Measurements from ENCODE around the gene SSBP4.

SSBP4 gene

DNA sequence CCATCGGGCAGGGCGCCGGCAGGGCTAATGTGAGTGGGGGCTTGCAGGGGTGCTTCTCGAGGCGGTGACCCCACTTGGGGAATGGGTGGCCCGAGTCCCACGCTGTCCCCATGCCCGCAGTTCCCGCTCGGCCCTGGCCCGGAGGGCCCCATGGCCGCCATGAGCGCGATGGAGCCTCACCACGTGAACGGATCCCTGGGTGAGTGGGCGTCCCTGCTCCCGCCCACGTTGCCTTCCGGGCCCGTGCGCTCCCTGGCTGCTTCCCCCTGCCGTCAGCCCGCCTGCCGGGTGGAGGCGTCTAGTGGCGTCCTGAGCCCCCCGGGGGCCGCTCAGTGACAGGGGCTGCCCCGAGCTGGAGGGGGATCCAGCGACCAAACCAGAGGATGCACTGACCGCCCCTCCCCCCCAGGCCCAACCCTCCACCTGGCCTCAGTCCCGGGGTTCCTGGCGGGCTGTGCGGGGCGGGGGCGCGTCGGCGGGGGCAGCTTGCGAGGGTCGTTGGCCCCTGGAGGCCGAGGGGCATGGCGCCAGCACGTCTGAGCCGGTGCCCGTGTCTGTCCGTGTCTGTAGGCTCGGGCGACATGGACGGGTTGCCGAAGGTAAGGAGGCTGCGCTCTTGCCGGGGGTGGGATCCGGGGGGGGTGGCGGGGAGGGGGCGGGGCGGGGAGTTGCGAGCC is 14.0 kb downstream of the SSBP4 start:
- CTCF ChIA-PET: interaction anchor here (1.0 kb wide), 1 partner anchor 22 kb away, joined by 3 read pairs; no protein-coding TSS in a partner anchor
- H3K4me3 ChIP-seq (ENCODE audit: low read depth, low read length): peak overlapping the region; percentile 36
- no peak for DNase-seq (ENCODE audit: low read depth, low spot score)
- POLR2A ChIA-PET: no interaction called here
- TF ChIP-seq, protein P1, sequence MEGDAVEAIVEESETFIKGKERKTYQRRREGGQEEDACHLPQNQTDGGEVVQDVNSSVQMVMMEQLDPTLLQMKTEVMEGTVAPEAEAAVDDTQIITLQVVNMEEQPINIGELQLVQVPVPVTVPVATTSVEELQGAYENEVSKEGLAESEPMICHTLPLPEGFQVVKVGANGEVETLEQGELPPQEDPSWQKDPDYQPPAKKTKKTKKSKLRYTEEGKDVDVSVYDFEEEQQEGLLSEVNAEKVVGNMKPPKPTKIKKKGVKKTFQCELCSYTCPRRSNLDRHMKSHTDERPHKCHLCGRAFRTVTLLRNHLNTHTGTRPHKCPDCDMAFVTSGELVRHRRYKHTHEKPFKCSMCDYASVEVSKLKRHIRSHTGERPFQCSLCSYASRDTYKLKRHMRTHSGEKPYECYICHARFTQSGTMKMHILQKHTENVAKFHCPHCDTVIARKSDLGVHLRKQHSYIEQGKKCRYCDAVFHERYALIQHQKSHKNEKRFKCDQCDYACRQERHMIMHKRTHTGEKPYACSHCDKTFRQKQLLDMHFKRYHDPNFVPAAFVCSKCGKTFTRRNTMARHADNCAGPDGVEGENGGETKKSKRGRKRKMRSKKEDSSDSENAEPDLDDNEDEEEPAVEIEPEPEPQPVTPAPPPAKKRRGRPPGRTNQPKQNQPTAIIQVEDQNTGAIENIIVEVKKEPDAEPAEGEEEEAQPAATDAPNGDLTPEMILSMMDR (IDR thresholded peaks at IDR 0.05; ENCODE audit: insufficient read depth, low read length, missing control alignments): no peak

GRCh38 chr19:18433735-18434398 is 14.7 kb downstream of the SSBP4 start:
- ChIA-PET CTCF (interaction anchor here (1.0 to 1.4 kb wide), 2 partner anchors 15 to 23 kb away, joined by 3 to 5 read pairs; partner anchors contain the start of gene SSBP4), POLR2A (no interaction called here)
- H3K4me3 ChIP-seq (ENCODE audit: low read depth, low read length): peak overlapping the region; percentile 8
- no peak for DNase-seq (ENCODE audit: low read depth, low spot score)
- TF ChIP-seq, protein P1 (IDR thresholded peaks at IDR 0.05; ENCODE audit: insufficient read depth, low read length, missing control alignments): no peak

DNA sequence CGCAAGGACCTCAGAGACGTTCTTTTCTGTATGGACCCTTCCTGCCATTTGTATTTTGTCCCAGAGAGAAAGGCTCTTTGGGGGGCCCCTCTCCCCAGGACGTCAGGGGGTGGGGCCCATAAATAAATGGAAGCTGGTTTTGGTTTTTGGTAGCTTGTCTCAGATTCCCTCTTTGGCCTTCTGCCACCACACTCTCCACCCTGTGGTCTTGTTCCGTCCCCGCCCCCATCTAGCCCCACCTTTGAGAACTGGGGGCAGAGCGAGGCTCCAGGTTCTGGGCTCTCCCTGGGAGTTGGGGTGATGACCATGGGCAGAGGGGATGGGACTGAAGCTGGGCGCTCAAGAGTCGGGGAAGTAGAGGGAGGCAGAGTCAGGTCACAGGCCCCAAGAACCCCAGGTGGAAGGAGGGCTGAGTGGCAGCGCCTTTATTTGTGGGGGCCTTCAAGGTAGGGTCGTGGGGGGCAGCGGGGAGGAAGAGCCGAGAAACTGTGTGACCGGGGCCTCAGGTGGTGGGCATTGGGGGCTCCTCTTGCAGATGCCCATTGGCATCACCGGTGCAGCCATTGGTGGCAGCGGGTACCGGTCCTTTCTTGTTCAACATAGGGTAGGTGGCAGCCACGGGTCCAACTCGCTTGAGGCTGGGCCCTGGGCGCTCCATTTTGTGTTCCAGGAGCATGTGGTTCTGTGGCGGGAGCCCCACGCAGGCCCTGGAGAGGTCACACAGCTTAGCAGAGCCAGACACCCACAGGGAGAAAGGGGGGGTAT is 15.4 kb downstream of the SSBP4 start:
- POLR2A ChIA-PET: interaction anchor here (0.6 to 1.5 kb wide), 4 partner anchors 9 to 16 kb away, joined by 3 to 5 read pairs (median 4); partner anchors contain the start of gene SSBP4
- TF ChIP-seq, protein P1 (IDR thresholded peaks at IDR 0.05; ENCODE audit: insufficient read depth, low read length, missing control alignments): no peak
- H3K4me3 ChIP-seq (ENCODE audit: low read depth, low read length): no peak overlapping the region; the same call in 1 of the 2 replicates
- CTCF ChIA-PET: interaction anchor here (1.0 to 1.4 kb wide), 2 partner anchors 15 to 24 kb away, joined by 3 to 5 read pairs; partner anchors contain the start of gene SSBP4
- no peak for DNase-seq (ENCODE audit: low read depth, low spot score)

DNA sequence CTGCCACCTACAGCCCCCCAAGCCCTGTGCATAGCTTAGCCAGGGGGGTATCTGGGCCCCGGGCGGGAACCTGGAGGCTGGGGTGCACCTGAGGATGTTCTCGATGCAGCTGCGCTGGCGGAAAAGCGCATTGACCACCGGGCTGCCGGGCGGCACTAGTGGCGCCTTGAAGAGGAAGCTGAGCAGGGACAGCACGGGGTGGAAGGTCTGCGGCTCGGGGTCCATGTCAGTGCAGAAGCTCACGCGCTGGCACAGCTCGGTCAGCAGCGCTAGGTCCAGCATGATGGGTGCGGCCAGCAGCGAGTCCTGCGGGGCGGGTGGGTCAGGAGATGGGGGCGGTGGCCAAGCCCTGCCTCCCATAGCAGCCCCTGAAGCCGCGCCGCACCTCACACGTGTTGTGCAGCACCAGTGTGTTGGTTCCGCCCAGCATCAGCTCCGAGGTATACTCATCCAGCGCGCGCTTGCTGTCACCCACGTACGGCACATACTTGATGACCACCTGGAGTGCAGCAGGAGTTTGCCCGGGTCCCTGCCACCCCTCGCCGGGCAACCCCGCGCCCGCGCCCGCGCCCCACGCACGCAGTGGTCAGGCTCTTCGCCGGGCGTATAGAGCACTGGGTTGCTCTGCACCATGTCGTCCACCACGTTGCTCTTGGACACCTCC is 16.1 kb downstream of the SSBP4 start:
- no peak for DNase-seq (ENCODE audit: low read depth, low spot score)
- CTCF ChIA-PET: interaction anchor here (0.9 to 1.4 kb wide), 2 partner anchors 16 to 47 kb away, joined by 3 to 5 read pairs; partner anchors contain the start of gene SSBP4
- TF ChIP-seq, protein P1 (IDR thresholded peaks at IDR 0.05; ENCODE audit: insufficient read depth, low read length, missing control alignments): no peak
- POLR2A ChIA-PET: interaction anchor here (0.6 to 1.5 kb wide), 4 partner anchors 9 to 16 kb away, joined by 3 to 5 read pairs (median 4); partner anchors contain the start of gene SSBP4
- no peak overlapping the region for H3K4me3 ChIP-seq (ENCODE audit: low read depth, low read length)

DNA sequence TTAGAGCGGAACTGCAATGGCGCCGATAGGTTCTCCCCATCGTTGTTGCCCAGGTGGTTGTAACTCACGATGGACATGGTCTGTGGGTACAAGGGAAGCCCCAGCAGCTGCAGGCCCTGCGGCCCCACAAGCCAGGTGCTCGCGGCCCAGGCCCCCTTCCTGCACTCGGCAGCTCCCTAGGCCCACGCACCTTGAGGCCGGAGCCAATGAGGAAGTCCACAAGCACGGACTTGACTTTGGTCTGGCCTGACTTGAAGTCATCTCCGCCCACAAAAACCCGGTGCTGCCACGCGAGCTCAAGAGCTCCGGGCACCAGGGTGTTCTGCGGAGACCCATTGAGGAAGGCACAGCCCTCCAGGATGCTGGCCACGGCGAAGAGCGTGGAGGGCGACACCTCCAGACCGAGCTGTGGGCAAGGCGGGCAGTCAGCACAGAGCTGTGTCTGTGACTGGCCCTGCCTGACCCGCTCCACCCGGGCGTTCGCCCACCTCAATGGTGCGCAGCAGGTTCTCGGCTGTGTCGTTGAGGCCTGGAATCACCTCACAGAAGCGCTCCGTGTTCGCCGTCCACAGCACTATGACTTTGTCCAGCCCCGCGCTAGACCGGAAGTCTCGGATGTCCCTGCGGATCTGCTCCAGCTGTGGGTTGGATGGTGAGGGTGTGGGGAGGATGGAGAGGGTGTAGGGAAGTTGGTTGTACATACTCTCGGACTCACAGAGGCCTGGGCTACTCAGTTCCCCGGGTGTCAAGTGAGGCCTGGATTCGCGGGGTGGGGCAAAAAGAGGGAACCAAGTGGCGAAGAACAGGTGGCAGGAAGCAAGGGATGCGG is 16.9 kb downstream of the SSBP4 start:
- CTCF ChIA-PET: interaction anchor here (0.9 kb wide), 1 partner anchor 48 kb away, joined by 3 read pairs; no protein-coding TSS in a partner anchor

More for the DNA sequence above, 16.9 kb downstream of the SSBP4 start:
- H3K4me3 ChIP-seq (ENCODE audit: low read depth, low read length): peak overlapping the region; percentile 68
- DNase-seq (ENCODE audit: low read depth, low spot score): no peak
- TF ChIP-seq, protein P1 (IDR thresholded peaks at IDR 0.05; ENCODE audit: insufficient read depth, low read length, missing control alignments): no peak
- POLR2A ChIA-PET: interaction anchor here (1.5 kb wide), 1 partner anchor 17 kb away, joined by 5 read pairs; the partner anchor contains the start of gene SSBP4

Data from AG04449 (cell line).